PC-9 (cell line): Measurements from ENCODE around the gene MAGI1.

Experiments
- EZH2 ChIP-seq: fragments of 200-600 bp; sonication (generic); IDR thresholded peaks from 2 replicates; pipeline ENCODE4 v1.8.0; 2017; ENCODE audit warnings: antibody characterized with exemption, low read depth
- TF ChIP-seq, protein P1 (sequence below): fragments of 200-600 bp; sonication (generic); conservative IDR thresholded peaks from 2 replicates; pipeline ENCODE4 v1.6.1; 2017; ENCODE audit warnings: mixed run types, antibody characterized with exemption, mild to moderate bottlenecking, moderate library complexity

DNA sequence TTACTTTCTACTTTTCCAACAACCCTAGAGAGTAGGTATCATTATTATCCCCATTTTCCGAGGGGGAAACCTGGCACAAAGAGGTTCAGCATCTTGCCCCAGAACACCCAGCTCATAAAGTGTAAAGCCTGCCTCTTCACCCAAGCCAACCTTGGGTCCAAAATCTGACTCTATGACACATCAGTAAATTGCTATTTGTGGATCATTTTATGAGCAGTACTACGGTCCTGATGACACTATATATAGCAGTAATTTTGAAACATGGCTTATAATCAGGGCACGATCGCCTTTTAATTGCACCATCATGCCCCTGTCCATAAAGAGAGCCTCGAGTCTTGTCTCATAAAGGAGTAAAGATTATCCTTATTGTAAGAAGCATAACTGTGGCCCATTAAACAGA is 9.7 kb downstream of the MAGI1 start:
- no peak for TF ChIP-seq EZH2
- TF ChIP-seq, protein P1, sequence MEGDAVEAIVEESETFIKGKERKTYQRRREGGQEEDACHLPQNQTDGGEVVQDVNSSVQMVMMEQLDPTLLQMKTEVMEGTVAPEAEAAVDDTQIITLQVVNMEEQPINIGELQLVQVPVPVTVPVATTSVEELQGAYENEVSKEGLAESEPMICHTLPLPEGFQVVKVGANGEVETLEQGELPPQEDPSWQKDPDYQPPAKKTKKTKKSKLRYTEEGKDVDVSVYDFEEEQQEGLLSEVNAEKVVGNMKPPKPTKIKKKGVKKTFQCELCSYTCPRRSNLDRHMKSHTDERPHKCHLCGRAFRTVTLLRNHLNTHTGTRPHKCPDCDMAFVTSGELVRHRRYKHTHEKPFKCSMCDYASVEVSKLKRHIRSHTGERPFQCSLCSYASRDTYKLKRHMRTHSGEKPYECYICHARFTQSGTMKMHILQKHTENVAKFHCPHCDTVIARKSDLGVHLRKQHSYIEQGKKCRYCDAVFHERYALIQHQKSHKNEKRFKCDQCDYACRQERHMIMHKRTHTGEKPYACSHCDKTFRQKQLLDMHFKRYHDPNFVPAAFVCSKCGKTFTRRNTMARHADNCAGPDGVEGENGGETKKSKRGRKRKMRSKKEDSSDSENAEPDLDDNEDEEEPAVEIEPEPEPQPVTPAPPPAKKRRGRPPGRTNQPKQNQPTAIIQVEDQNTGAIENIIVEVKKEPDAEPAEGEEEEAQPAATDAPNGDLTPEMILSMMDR = no peak
